Erythroblast (primary cell): ENCODE measurements around the gene PGA5.

Source experiments
- DNase-seq, 2 experiments: peaks; one replicate each; lab custom pipeline; 2025; lab: John Stamatoyannopoulos, UW
- GATA1 ChIP-seq: IDR thresholded peaks from 2 replicates; pipeline ENCODE4 v1.6.1; 2011; ENCODE audit warnings: low read depth, mild to moderate bottlenecking, control low read depth, low read length, moderate library complexity
- POLR2A ChIP-seq: IDR thresholded peaks from 2 replicates; pipeline ENCODE4 v1.6.1; 2011; ENCODE audit warnings: mild to moderate bottlenecking, low read length

Gene PGA5

DNA sequence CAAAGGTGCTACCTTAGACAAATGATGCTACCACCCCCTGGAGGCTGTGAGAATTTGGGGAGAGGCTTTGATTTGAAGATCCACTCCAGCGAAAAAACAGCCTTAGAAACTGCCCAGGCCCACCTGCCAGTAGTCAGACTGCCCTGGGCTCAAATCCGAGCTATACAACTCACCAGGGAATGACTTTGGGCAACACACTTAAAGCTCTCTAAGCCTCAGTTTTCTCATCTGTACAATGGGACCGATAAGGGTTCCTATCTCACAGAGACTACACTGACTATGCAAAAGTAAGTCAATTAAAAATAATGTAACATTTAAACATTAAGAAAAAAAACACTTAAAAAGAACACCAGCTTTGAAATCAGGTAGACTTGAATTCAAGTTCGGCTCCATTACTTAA lies 34.2 kb downstream of the PGA5 start:
- no peak for TF ChIP-seq GATA1
- TF ChIP-seq POLR2A = no peak
- no peak for DNase-seq

DNA sequence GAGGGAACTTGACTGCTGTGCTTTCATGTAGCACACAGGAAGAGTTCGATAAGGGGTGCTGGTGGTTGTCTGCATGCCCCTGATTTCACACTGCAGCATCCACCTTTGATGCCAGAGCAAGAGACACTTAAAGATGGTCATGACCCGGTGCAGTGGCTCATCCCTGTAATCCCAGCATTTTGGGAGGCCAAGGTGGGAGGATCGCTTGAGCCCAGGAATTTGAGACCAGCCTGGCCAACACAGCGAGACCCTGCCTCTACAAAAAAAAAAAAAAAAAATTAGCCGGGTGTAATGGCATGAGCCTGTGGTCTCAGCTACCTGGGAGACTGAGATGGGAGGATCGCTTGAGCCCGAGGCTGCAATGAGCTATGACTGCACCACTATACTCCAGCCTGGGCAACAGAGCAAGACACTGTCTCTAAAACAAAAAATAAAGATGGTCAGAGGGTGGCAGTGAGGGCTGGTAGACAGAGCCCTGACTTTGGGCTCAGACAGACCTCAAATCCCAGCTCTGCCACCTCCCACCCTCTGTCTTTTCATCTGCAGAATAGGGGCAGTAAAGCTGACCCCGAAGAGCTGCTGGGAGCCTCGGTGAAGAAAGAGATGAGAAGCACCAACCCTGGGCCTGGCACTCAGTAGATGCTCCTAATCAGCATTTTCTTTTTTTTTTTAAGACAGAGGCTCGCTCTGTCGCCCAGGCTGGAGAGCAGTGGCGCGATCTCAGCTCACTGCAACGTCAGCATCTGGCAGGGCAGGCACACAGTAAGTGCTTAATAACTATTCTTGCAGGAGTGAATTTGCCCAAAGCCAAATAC lies 36.4 kb downstream of the PGA5 start:
- TF ChIP-seq POLR2A = no peak
- TF ChIP-seq GATA1 = no peak
- no peak for DNase-seq

DNA sequence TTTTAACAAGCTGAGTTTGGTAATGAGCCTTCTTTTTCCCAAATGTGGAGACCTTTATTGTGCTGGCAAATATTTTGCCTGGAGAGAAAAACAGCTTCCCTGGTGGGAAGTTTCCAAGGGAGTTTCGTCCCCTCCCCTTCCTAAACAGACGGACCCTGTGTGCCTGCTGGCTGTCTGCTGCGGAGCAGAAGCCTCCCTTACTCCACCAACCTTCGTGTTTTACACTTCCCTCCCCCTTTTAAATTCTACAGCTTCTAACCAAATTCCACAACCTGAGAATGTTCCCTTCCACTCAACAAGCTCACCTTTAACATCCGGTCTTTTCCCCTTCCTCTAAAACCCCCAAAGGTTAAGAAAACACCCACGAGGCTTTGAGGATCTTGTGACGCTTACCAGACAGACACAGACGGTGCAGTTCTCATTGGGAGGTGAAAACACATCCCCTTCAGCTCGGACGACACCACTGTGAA lies 37.1 kb downstream of the PGA5 start:
- TF ChIP-seq GATA1 (no peak), POLR2A (no peak)
- no peak for DNase-seq

DNA sequence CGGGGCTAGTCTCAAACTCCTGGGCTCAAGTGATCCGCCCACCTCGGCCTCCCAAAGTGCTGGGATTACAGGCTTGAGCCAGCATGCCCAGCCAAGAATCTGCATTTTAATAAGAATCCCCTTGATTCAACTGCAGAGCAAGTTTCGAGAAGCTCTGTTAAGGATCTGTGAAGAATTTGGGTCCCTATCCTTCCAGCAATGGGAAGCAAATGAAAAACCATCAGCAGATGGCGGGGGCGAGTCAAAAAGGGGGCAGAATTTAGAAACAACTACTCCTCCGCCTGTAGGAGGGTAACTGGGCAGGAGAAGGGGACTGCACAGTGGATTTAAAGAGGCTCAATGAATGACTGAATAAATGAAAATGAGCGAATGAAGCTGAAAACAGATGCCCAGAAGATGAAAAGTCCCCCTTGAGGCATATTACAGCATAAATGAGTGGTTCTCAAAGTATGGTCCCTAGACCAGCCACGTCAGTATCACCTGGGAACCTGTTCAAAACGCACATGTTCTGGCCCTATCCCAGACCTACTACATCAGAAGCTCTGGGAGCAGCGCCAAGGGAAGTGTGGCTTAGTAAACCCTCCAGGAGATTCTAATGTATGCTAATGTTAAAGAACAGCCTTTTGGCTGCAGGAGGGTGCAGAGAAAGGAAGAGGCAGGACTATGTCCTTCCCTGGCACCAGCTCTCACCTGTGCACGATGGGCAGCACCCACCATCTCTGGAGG lies 39.1 kb downstream of the PGA5 start:
- no peak for TF ChIP-seq GATA1
- TF ChIP-seq POLR2A = no peak
- peak; percentile 33 to 38 for DNase-seq

DNA sequence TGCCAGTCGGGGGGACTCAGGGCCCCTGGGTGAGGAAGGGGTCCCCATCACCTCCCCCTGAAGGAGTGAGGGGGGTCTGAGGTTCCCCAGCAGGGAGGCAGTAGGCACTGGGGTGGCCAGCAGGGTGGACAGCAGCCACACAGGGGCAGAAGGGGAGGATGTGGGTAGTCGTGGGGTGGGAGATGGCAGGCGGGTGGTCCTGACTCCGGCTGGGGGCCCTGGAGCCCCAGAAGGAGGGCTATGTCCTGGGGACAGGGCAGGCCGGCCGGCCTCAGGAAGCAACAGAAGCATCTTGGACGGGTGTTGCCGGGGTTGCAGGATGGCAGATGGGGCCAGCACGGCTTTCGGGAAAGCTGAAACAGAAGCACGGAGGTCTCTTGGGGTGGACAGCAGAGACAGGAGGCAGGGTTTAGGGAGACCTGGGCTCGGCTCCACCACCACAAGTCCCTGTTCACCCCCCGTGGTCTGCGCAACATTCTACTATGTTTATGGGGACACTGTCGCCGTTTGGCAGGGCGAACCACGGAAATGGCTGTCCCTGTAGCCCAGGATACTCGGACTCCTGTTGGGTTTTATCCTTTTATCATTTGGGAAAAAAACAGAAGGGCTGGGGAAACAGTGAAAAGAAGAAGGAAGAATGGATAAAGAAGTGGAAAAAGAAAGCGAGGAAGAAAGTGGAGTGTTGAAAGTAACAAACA lies 40.1 kb downstream of the PGA5 start:
- TF ChIP-seq POLR2A (no peak), GATA1 (no peak)
- no peak for DNase-seq

DNA sequence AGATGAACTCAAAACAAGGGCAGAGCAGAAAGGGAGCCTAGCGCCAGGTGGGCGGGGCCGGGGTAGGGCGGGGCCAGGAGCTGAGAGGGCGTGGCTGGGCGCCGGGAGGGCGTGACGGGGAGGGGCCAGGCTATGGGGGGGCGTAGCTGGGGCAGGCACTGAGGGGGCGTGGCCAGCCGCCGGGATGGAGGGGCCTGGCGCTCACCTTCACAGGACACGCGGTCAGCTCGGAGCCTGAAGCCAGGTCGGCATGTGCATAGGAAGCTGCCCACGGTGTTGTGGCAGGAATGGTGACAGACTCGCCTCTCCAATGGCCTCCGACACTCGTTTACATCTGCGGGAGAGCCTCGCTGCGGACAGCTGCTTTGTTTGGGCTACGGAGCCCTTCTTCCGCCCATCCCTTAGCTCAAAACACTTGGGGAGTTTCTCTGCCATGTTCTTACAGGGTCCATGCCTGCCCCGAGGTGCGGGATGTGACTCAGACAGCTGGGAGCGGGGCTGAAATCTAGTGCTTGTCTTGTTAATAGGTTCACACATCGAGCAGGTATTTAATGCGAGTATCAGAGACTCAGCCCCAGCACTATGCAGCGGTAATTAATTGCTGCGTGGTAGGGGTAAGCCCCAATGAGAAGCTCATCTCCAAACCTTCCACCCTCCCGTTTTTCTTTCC lies 40.7 kb downstream of the PGA5 start:
- TF ChIP-seq GATA1 (no peak), POLR2A (no peak)

DNA sequence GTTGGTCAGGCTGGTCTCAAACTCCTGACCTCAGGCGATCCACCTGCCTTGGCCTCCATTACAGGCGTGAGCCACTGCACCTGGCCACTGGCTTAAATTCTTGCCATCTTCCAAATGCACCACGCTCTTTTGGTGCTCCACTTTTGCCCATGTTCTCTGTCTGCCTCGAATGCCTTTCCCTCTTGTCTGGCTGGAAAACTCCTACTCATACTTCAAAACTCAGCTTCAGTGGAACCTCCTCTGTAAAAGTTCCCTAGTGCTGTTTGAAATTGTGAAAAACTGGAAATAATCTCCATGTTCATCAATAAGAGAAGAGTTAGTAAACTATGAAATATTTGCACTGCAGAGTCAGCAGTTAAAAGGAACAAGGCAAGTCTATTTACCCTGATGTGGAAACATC lies 42.6 kb downstream of the PGA5 start:
- no peak for DNase-seq
- TF ChIP-seq GATA1 = no peak
- TF ChIP-seq POLR2A = no peak

More for the DNA sequence above, 40.7 kb downstream of the PGA5 start:
- peak; percentile 79 to 89 for DNase-seq

DNA sequence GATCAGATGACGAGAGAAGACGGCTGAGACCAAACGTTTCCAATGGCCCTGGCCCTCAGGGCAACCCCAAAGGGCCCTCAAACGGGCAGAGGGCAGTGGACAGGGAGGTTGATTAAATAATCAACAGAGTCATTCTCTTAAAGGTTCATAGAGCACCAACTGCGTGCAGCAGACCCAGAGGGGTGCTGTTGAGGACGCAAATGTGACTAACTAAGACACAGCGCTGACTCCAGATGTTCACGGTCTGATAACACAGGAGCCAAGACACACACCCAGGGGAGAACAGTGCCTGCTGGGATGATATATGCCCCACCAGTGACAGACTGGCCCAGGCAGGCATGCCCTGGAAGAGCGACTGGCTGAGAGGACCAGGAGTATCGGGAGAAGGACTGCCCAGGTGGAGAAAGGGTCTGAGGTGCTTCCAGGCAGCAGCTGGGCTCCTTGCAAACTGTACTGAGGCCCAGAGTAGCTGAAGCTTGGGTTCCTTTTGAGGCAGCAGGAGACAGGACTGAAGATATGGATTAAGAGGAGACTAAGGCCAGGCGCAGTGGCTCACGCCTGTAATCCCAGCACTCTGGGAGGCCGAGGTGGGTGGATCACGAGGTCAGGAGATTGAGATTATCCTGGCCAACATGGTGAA lies 46.5 kb downstream of the PGA5 start:
- peak; percentile 97 to 99 for DNase-seq
- TF ChIP-seq GATA1 = peak; percentile 90
- TF ChIP-seq POLR2A = peak; percentile 82

DNA sequence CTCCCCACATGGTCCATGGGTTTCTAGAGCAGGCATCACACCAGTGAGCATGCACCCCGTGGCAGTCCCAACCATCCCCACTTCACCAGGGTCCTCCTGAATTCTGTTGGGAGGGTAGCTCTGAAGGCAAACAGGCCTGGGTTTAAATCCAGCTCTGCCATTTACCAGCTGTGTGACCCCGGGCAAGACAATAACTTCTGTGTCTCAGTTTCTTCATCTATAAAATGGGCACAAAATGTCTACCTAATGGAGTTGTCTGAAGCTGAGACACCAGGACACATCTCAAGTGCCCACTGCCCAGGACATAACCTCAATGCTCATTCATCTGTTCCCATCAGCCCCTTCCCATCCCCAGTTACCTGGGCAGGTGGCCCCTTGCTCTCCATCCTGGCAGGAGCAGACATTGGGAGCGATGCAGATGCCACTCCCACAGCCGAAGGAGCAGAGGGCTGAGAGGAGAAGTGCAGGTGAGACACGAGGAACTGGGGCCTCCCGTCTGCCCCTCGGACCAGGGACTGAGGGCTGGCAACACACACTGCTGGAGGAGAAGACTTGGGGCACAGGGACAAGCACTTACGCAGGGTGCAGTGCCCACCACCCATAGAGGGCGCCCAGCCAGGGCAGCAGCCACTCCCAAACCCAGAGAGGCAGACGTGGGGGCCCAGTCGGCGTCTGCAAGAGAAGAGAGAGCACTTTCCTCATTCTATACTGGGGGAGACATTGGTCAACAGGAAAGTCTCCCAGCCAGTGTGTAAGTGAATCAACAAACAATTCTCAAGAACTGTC lies 50.1 kb downstream of the PGA5 start:
- TF ChIP-seq POLR2A (no peak), GATA1 (no peak)
- DNase-seq = peak; percentile 31 to 48

DNA sequence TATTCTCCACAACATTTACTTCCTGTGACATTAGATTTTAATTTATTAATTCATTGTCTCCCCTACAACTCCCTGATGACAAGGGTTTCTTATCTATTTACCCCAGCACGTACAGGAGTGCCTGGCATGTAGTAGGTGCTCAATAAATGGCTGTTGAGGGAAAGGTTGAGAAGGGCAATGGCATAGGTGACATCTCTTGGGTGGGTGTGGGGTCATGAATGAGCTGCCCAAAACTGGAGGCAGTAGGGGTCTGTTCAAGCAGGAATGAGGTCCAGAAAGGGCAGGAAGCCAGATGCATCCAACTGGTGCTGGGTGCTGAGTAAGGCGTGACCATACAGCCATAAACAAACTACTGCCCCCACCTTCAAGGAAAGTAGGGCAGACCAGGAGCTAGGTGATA lies 51.4 kb downstream of the PGA5 start:
- DNase-seq = peak; percentile 41 to 68
- TF ChIP-seq GATA1 = no peak
- TF ChIP-seq POLR2A = no peak

DNA sequence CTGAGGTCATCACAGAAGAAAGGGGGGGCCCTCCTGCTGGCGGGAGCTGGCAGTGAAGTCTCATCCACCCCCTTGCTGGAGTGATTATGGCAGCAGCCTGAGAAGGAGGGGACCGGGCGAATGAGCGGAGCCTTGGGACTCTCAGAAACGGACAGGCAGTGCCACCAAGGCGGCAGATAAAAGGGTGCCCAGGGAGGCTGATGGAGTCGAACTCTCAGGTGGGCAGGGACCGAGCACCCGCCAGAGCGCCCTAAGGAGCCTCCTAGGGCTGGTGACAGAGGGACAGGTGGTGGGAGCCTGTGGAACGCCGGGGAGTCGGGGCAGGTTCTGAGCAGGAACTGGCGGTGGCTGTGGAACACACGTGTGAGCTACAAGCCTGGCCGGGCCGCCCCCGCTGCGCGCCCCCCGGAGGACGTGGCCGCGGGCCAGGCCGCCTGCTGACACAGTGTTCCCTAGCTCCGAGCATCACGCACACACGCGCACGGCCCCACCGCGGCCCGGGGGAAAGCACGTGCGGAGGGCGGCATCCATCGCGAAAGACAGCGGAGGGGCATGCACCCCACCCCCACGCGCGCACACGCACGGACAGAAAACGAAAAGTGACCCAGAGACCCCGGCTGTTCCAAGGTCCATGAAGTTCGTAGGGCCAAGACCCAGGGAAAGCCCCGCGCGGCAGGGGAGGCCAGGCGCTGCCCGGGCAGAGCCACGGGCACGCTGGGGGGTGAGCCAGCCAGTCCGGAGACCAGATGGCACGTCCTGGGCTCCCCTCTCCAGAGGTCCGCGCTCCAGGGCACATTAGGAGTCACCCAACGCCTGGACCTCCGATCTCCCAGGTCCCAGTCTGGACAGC lies 53.1 kb downstream of the PGA5 start:
- peak; percentile 80 for DNase-seq
- TF ChIP-seq GATA1 (no peak), POLR2A (peak; percentile 68)
